ENCODE data around the gene KCNQ1.

Gene KCNQ1

GRCh38 chr11:2459796-2460531, 15.2 kb downstream of the KCNQ1 start:
- no peak for DNase-seq (ENCODE audit: low read depth in 2 of 2)

DNA sequence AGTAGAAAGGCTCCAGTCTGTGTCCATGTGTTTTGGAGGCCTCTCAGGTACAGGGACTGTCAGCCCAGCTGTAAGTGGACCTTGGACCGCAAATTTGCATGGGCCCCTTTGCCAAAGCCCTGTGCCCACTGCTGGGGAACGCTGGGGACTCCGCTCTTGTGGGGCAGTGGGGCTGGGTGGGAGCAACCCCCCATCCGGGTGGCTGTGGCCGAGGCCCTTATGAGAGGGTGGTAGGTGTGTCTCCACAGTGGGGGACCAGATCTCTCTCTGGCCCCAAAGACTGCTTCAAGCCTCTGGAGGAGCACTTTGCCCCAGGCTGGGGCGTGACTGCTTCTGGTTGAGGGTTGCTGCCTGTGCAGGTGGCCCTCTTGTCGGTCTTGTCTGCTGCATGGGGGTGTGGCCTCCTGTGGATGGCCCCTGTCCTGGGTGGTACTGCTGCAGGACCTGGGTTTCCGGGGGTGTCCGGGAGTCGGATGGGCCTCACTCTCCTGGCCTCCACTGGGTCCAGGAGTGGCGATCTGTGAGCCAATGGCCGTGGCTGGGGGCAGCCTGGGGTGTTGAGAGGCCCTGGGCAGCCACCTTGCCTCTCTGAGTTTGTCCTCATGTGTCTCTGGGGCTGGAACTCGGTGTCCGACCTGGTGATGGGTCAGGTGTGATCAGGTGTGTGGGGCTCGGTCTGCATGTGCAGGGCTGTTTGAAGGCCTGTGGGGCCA, 15.9 kb downstream of the KCNQ1 start:
- DNase-seq (ENCODE audit: low read depth in 2 of 2) = no peak

GRCh38 chr11:2461253-2461955, 16.6 kb downstream of the KCNQ1 start:
- no peak for DNase-seq (ENCODE audit: low read depth in 2 of 2)

DNA sequence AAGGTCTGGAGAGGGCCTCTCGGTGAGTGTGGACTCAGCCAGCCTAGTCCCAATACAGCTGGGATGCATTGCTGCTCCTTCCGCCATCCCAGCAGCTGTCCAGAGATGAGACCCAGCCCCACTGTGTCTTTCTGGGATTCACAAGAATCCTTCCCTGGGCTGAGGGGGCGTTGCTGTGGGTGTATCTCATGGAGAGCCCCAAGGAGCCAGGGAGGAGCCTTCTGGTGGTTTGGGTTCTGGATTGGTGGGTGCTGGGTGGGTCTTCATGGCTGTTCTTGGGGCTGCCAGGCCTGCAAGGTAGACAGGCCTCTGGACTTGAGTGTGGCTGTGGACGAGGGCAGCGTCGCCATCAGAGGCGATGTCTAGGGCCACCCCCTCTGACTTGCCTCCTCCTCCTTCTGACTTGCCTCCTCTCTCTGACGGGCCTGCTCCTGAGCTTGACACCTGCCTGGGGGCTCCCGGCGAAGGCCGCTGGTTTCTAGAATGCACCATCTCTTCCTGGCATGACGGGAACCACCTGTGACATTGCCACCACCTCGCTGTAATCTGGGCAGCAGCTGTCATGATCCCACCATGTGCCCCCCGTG, 17.2 kb downstream of the KCNQ1 start:
- DNase-seq (ENCODE audit: low read depth in 2 of 2) = no peak

- no peak for DNase-seq (ENCODE audit: low read depth in 2 of 2)
Measured at GRCh38 chr11:2462543-2462985, 17.8 kb downstream of the KCNQ1 start.

GRCh38 chr11:2462986-2463765, 18.4 kb downstream of the KCNQ1 start:
- DNase-seq (ENCODE audit: low read depth in 2 of 2) = no peak

GRCh38 chr11:2463766-2464277, 19.0 kb downstream of the KCNQ1 start:
- DNase-seq (ENCODE audit: low read depth in 2 of 2) = no peak

DNA sequence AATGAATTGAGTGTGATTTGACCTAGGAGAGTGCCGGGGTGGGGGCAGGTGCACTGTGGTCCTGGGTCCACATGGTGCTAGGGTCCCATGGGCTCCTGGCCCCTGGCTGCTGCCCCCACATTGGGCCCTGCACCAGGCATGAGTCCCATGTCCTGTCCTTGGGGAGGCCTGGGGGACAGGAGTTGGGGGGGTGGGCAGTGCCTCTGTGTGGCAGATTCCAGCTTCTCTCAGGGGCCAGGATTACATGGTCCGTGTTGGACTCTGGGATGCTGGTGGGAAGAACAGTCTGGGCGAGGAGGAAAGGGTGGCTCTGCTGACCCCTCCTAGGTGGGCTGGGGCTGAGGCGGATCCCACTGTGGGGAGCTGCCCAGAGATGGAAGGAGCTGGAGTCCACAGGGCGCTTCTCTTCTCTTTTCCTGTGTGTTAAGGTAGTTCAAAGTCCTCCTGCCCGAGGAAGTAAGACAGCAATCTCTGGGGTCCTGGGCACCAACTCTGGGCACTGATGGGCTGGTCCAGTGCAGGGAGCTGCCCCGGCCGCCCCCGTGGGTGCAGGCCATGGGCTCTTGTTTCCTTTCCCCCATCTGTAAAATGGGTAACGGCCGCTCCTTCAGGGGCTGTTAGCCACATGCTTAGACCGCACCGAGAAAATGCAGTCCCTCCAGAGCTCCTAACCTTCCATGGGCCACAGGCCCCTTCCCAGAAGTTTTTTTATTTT, 19.8 kb downstream of the KCNQ1 start:
- DNase-seq (ENCODE audit: low read depth in 2 of 2) = no peak

- no peak for DNase-seq (ENCODE audit: low read depth in 2 of 2)
Measured at GRCh38 chr11:2465202-2466068, 20.6 kb downstream of the KCNQ1 start.

DNA sequence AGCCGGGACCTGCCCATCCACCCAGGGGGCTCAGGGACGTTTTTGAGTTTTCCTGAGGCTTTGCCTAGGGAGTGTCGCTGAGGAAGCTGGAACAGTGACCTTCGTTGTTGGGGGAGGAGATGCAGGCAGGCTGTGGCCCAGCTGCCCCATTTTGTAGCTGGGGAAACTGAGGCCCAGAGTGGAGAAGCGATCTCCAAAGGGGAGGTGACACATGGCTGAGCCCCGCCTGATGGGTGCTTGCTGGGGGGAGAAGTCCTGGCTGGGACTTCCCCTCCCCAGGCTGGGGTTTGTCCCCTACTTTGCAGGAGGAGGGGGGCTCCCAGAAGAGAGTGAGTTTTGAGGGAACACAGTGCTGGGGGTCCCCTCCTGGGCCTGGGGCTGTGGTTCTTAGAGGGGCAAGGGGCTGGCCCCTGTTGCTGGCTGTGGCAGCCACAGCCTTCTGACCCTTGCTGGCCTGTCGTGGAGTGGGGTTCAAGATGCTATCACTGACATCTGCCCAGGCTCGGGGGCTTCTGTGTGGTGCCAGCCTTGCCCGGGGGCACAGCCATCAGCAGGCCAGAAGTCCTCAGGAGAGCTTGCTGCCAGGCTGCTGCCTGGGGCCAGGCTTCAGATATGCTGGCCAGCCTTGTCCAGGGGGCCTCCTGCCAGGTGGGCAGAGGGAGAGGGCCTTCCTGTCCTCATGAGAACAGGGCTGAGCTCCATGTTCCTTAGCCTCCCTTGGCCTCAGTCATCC, 21.4 kb downstream of the KCNQ1 start:
- DNase-seq (ENCODE audit: low read depth in 2 of 2) = no peak

DNA sequence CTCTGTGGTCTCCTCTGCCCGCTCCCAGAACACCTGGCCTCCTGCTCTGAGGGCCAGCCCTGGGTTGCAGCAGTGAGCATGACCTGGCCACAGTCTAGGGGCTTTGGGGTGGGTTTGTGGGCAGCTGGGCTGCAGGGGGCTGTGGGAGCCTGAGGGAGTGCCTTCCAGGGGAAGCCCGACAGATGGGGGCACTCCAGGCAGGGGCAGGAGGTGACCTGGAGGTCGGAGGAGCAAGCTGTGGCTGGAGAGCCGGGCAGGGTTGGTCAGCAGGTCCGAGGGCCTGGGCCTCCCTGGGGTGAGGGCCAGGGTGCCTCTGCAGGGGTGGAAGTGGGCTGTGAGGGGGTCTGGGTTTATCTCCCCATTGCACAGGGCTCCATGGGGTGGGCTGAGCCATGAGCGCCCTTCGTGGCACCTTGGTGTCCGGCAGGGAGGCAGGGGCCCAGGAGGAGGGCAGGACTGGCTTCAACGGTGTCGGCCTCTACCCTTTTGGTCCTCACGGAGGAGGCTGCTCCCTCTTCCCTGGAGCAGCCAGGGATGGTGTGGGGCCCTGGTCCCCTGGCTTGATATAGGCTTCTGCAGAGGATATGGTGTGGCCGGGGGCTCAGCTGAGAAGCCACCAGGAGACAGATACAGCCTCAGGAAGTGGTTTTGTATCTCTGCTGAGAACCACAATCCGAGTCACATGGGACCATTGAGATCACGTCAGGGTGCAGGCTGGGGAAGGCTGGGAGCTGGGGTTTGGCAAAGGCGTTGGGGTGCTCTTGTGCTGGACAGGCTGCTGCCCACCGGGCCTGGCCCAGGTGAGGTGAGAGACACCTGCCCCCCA, 22.3 kb downstream of the KCNQ1 start:
- peak in 1 of 2 experiments; percentile 25 for DNase-seq (ENCODE audit: low read depth in 2 of 2)

- DNase-seq (ENCODE audit: low read depth in 2 of 2) = no peak
Measured at GRCh38 chr11:2467695-2468055, 22.9 kb downstream of the KCNQ1 start.

- no peak for DNase-seq (ENCODE audit: low read depth in 2 of 2)
Measured at GRCh38 chr11:2468363-2469235, 23.8 kb downstream of the KCNQ1 start.

DNA sequence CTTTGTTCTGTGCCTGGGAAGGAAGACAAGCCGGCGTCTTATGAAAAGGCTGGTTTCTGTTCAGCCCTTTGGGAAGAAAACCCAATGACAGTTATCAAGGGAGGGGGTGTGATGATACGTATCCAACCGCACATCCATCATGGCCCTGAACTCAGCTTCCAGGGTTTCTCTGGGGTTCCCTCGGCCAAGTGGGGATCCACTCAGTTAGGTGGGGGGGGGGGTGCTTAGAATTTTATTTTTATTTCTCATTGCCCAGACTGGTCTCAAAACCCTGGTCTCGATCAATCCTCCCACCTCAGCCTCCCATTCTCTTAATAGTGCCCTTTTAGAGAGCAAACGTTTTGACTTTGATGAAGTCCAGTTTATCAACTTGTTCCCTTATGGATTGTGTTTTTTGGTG, 25.7 kb downstream of the KCNQ1 start:
- DNase-seq (ENCODE audit: low read depth in 2 of 2) = no peak

DNA sequence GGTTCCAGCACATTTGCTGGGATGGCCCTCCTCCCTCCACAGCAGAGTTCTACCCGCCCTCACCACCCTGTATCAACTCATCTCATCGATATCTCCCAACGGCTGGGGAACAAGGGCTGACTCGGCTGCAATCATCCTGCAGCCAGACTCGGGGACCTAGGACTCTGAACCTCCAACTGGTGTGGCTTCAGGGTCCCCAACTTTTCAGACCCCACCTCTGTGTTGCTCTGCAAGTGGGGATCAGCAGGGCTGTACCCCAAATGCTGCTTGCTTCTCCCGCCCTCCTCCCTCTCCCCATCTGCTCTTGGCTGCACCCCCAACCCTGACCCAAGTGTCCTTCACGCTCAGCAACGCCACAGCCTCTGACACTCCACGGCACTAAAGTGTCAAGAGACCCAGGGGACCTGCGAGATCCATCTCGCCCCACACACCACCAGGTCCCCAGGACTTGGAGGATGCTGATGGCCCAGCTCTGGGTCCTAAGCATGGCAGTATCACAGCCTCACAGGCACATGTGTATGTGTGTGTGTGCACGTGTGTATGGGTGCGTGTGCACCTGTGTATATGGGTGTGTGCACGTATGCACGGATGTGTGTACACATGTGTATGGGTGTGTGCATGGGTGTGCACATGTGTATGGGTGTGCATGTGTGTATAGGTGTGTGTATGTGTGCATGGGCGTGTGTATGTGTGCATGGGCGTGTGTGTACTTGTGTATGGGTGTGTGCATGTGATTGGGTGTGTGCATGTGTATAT, 26.4 kb downstream of the KCNQ1 start:
- DNase-seq (ENCODE audit: low read depth in 2 of 2) = no peak

GRCh38 chr11:2471804-2472096, 26.9 kb downstream of the KCNQ1 start:
- DNase-seq (ENCODE audit: low read depth in 2 of 2) = no peak

All from stimulated activated CD4-positive, alpha-beta T cell treated with anti-CD3 and anti-CD28 coated beads, Interleukin-12 subunit alpha, Interleukin-12 subunit beta, amount 100 ng/mL, for 24 hours (primary cell).